Measurements from ENCODE around the gene CSF2RB. TPM values are rescaled to one million over a fixed set of nuclear protein-coding genes. Genes with fewer than 3 reads are reported as not detected.

The CSF2RB gene
- total RNA-seq, 1 experiment from 2014 or later = not detected

DNA sequence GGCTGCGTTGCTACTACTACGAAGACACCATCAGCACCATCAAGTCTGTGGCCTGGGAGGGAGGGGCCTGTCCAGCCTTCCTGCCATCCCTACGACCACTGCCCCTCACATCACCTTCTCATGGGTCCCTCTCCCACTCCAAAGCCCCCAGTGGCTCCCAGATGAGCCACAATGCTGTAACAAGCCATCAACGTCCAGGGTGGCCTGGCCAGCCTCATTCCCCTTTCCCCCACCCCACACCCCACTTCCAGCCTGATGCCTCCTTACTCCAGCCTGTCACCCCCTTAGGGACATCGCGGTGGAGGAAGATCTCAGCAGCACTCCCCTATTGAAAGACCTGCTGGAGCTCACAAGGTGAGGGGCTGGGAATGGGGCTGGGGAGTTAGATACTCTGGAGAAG lies 37.7 kb upstream of the CSF2RB start:
- Histone ChIP-seq H2AFZ (ENCODE audit: low read length) (no peak overlapping the region), H3K27ac (ENCODE audit: insufficient read length, low read depth, low read length) (no peak overlapping the region), H3K14ac (ENCODE audit: insufficient read depth, low read length) (no peak overlapping the region), H3K9ac (ENCODE audit: extremely low read depth, insufficient read length, low read length) (no peak overlapping the region), H4K20me1 (ENCODE audit: control insufficient read depth, insufficient read depth, insufficient read length) (no peaks in the 10 kb centered on the region), H4K91ac (ENCODE audit: insufficient read length, low read depth, low read length) (no peak overlapping the region), H4K8ac (replicated peaks; ENCODE audit: insufficient read length, low read depth, low read length) (no peak overlapping the region), H3K18ac (ENCODE audit: insufficient read length, low read depth, low read length) (no peak overlapping the region), H3K4me1 (ENCODE audit: insufficient read depth, low read length) (no peaks in the 10 kb centered on the region), H2BK120ac (ENCODE audit: low read depth, low read length, poor library complexity, severe bottlenecking) (no peak overlapping the region), H3K23ac (ENCODE audit: insufficient read length, low read depth, low read length) (no peak overlapping the region), H3K23me2 (ENCODE audit: insufficient read length, low read depth, low read length, poor library complexity, severe bottlenecking) (no peaks in the 10 kb centered on the region), H3T11ph (ENCODE audit: low read length) (no peak overlapping the region), H3K4ac (ENCODE audit: low read depth, low read length) (no peak overlapping the region), H2BK5ac (ENCODE audit: insufficient read length, low read length) (no peak overlapping the region), H3K56ac (ENCODE audit: insufficient read length, low read depth, low read length) (no peak overlapping the region), H3K27me3 (ENCODE audit: insufficient read depth, low read length) (no peaks in the 10 kb centered on the region), H2AK5ac (ENCODE audit: insufficient read length, low read length) (no peak overlapping the region), H3K9me3 (ENCODE audit: control insufficient read depth, low read depth, low read length) (no peaks in the 10 kb centered on the region), H2BK15ac (ENCODE audit: low read depth, low read length) (no peak overlapping the region), H3K79me1 (ENCODE audit: insufficient read depth, low read depth, low read length, poor library complexity, severe bottlenecking) (no peaks in the 10 kb centered on the region), H3K4me2 (ENCODE audit: insufficient read depth, insufficient read length, low read length) (no peak overlapping the region), H3K79me2 (ENCODE audit: insufficient read depth, low read length) (no peaks in the 10 kb centered on the region), H2BK12ac (ENCODE audit: insufficient read length, low read depth, low read length) (no peak overlapping the region), H2BK20ac (ENCODE audit: low read depth, low read length, poor library complexity, severe bottlenecking) (no peak overlapping the region), H4K5ac (ENCODE audit: insufficient read length, low read depth, low read length) (no peak overlapping the region)
- no CpG with 5 or more reads among the region's 6 CpGs for WGBS (ENCODE audit: extremely low coverage, insufficient read length, low lambda C conversion rate)
- Mint-ChIP-seq H3K36me3 (ENCODE audit: insufficient read depth in 1 of 3, low read depth in 3 of 3) (no peaks in the 10 kb centered on the region), H3K4me1 (peaks cover 5% of the 10 kb centered on the region in 2 experiments; a peak in 2 of 4 replicates), H3K27ac (no peak overlapping the region), H3K9me3 (peaks cover 10 to 12% of the 10 kb centered on the region in 2 experiments; a peak in 4 of 5 replicates), H3K4me3 (no peak overlapping the region), H3K27me3 (ENCODE audit: low read depth) (peaks cover 53% of the 10 kb centered on the region)
- DNase-seq = no peak
- TF ChIP-seq, protein P1, sequence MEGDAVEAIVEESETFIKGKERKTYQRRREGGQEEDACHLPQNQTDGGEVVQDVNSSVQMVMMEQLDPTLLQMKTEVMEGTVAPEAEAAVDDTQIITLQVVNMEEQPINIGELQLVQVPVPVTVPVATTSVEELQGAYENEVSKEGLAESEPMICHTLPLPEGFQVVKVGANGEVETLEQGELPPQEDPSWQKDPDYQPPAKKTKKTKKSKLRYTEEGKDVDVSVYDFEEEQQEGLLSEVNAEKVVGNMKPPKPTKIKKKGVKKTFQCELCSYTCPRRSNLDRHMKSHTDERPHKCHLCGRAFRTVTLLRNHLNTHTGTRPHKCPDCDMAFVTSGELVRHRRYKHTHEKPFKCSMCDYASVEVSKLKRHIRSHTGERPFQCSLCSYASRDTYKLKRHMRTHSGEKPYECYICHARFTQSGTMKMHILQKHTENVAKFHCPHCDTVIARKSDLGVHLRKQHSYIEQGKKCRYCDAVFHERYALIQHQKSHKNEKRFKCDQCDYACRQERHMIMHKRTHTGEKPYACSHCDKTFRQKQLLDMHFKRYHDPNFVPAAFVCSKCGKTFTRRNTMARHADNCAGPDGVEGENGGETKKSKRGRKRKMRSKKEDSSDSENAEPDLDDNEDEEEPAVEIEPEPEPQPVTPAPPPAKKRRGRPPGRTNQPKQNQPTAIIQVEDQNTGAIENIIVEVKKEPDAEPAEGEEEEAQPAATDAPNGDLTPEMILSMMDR (conservative IDR thresholded peaks at IDR 0.05) = no peak
